Natural killer cell (primary cell): Measurements from ENCODE around the gene TSPAN2. TPM values are rescaled to one million over a fixed set of nuclear protein-coding genes. Genes with fewer than 3 reads are reported as not detected.

Experiments used
- ATAC-seq, 3 donors: fragments of 150-1000 bp in 2 of 3; fragments of 200-7000 bp in 1 of 3; cut with Tn5 transposase; 1 replicate in 1 of 3; 2 replicates in 2 of 3; pipeline ENCODE4 v1.10.0; 2021; ENCODE audit warnings: mild to moderate bottlenecking in 2 of 3, moderate library complexity in 2 of 3
- DNase-seq, 2 donors: peaks; one replicate each; pipeline versions ENCODE4 v3.0.0 to v3.0.0-alpha.2; 2013 to 2021; ENCODE audit warnings: mixed read lengths in 1 of 2
- H3K27ac ChIP-seq: one replicate; pipeline ENCODE4 v1.5.1; 2013; ENCODE audit warnings: mild to moderate bottlenecking, low read length
- H3K27me3 ChIP-seq: one replicate; pipeline ENCODE4 v1.6.1; 2013; ENCODE audit warnings: low read length; ENCODE audit not compliant: control insufficient read depth, insufficient read depth
- H3K36me3 ChIP-seq: one replicate; pipeline ENCODE4 v1.6.1; 2013; ENCODE audit warnings: low read length; ENCODE audit not compliant: control insufficient read depth, insufficient read depth
- H3K4me1 ChIP-seq: one replicate; pipeline ENCODE4 v1.6.1; 2013; ENCODE audit warnings: low read length; ENCODE audit not compliant: control insufficient read depth, insufficient read depth
- H3K4me3 ChIP-seq: one replicate; pipeline ENCODE4 v1.5.1; 2013; ENCODE audit warnings: low read length
- H3K9me3 ChIP-seq: one replicate; pipeline ENCODE4 v1.6.1; 2013; ENCODE audit warnings: low read length; ENCODE audit not compliant: control insufficient read depth, insufficient read depth
- H3K27ac Mint-ChIP-seq, 2 donors: one replicate each; pipeline ENCODE4 v1.8.0; 2022; ENCODE audit warnings: mild to moderate bottlenecking in 2 of 2, mixed read lengths in 2 of 2, moderate library complexity in 1 of 2
- H3K27me3 Mint-ChIP-seq, 2 donors: one replicate each; pipeline ENCODE4 v1.8.0; 2022; ENCODE audit warnings: low read depth in 2 of 2, mixed read lengths in 2 of 2
- H3K36me3 Mint-ChIP-seq: one replicate; pipeline ENCODE4 v1.8.0; 2022; ENCODE audit warnings: mixed read lengths
- H3K4me1 Mint-ChIP-seq, 2 donors: one replicate each; pipeline ENCODE4 v1.8.0; 2022; ENCODE audit warnings: mixed read lengths in 2 of 2
- H3K4me3 Mint-ChIP-seq: one replicate; pipeline ENCODE4 v1.8.0; 2022; ENCODE audit warnings: mild to moderate bottlenecking, moderate library complexity, mixed read lengths
- H3K9me3 Mint-ChIP-seq, 2 donors: one replicate each; pipeline ENCODE4 v1.8.0; 2022; ENCODE audit warnings: mixed read lengths in 2 of 2
- WGBS: methylation state at CpG from one replicate; pipeline ENCODE4 v1.1.7; 2013; ENCODE audit warnings: missing lambda C conversion rate; ENCODE audit not compliant: insufficient coverage; 5-methylcytosine and 5-hydroxymethylcytosine counted together
- intact Hi-C: fragments of 100-400 bp; cut with micrococcal nuclease; formaldehyde crosslinking; loops from one replicate; pipeline ENCODE4 v1.14.2; 2022
- total RNA-seq, 4 donors: library from RNA; stranded (reverse); fragments of 120-200 nt in 1 of 4; gene quantifications; one replicate each; pipeline versions ENCODE4 v1.2.3 to v1.2.4, GENCODE V29; 2013 to 2022
- TF ChIP-seq, protein P1 (sequence below): fragments of 200-600 bp; IDR thresholded peaks from one replicate; pipeline ENCODE4 v1.8.0; 2022; ENCODE audit warnings: antibody characterized with exemption

Gene TSPAN2
- total RNA-seq, 3 donors from 2014 or later (not counting 1 experiment from before 2014, with no cell fraction given), result 17.1 to 41.4 (median 28.6) TPM

DNA sequence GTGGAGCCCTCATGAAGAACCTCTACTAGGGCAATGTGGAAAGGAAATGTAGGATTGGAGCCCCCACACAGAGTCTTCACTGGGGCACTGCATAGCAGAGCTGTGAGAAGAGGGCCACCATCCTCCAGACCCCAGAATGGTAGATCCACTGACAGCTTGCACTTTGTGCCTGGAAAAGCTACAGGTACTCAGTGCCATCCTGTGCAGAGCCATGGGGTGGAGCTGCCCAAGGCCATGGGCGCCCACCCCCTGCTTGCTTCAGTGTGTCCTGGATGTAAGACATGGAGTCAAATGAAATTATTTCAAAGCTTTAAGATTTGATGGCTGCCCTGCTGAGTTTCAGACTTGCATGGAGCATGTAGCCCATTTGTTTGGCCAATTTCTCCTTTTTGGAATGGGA lies 76.9 kb downstream of the TSPAN2 start:
- WGBS, result 91% methylated on average over 1 of the region's 1 CpG
- DNase-seq (no peak), ATAC-seq (no peak)
- peaks cover 0 to 3% of the 10 kb centered on the region in 2 donors for H3K9me3 Mint-ChIP-seq
- Histone ChIP-seq H3K4me1 (no peaks in the 10 kb centered on the region), H3K27ac (no peak overlapping the region), H3K27me3 (no peaks in the 10 kb centered on the region), H3K36me3 (no peaks in the 10 kb centered on the region), H3K9me3 (no peaks in the 10 kb centered on the region), H3K4me3 (no peak overlapping the region)
- H3K27me3 Mint-ChIP-seq, result peaks cover 7 to 9% of the 10 kb centered on the region in 2 donors
- no peak overlapping the region for H3K27ac Mint-ChIP-seq
- no peaks in the 10 kb centered on the region for H3K4me1 Mint-ChIP-seq
- H3K4me3 Mint-ChIP-seq, result no peak overlapping the region
- H3K36me3 Mint-ChIP-seq, result no peaks in the 10 kb centered on the region
- TF ChIP-seq, protein P1, sequence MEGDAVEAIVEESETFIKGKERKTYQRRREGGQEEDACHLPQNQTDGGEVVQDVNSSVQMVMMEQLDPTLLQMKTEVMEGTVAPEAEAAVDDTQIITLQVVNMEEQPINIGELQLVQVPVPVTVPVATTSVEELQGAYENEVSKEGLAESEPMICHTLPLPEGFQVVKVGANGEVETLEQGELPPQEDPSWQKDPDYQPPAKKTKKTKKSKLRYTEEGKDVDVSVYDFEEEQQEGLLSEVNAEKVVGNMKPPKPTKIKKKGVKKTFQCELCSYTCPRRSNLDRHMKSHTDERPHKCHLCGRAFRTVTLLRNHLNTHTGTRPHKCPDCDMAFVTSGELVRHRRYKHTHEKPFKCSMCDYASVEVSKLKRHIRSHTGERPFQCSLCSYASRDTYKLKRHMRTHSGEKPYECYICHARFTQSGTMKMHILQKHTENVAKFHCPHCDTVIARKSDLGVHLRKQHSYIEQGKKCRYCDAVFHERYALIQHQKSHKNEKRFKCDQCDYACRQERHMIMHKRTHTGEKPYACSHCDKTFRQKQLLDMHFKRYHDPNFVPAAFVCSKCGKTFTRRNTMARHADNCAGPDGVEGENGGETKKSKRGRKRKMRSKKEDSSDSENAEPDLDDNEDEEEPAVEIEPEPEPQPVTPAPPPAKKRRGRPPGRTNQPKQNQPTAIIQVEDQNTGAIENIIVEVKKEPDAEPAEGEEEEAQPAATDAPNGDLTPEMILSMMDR, result no peak
- intact Hi-C loops, result no loop called here

DNA sequence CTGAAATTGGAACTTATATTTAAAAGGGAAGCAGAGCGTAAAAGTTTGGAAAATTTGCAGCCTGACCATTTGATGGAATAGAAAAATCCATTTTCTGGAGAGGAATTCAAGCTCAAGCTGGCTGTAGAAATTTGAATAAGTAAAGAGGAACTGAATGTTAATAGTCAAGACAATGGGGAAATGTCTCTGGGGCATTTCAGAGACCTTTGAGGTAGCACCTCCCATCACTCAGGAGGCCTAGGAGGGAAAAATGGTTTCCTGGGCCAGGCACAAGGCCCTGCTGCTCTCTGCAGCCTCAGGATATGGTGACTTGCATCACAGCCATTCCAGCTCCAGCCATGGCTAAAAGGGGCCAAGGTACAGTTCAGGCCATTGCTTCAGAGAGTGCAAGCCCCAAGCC lies 77.3 kb downstream of the TSPAN2 start:
- no peak overlapping the region for H3K4me3 Mint-ChIP-seq
- peaks cover 0 to 2% of the 10 kb centered on the region in 2 donors for H3K9me3 Mint-ChIP-seq
- Histone ChIP-seq H3K4me1 (no peaks in the 10 kb centered on the region), H3K36me3 (no peaks in the 10 kb centered on the region), H3K27me3 (no peaks in the 10 kb centered on the region), H3K9me3 (no peaks in the 10 kb centered on the region), H3K4me3 (no peak overlapping the region), H3K27ac (no peak overlapping the region)
- H3K36me3 Mint-ChIP-seq, result no peaks in the 10 kb centered on the region
- TF ChIP-seq, protein P1, result no peak
- H3K4me1 Mint-ChIP-seq, result no peaks in the 10 kb centered on the region
- intact Hi-C loops, result no loop called here
- DNase-seq, result no peak
- WGBS, result 94% methylated on average over 1 of the region's 1 CpG
- peaks cover 5 to 9% of the 10 kb centered on the region in 2 donors for H3K27me3 Mint-ChIP-seq
- H3K27ac Mint-ChIP-seq, result no peak overlapping the region
- ATAC-seq, result no peak

DNA sequence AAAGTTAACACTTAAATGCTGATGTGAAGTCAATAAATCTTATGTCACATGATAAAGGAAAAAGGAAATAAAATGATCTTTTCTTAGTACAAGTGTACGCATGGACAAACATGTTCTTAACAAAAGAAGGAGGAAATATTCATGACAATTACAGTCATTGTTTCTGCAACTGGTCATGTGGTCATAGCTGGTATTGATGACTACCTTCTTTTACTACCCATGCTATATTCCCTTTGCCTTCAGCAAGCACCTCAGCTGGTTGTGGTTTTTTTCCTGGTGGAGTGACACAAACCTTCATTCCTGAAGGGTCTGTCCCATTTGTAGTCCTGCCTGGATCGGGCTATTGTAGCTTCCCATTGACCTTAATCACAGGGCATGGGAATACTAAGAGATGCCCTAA lies 83.1 kb downstream of the TSPAN2 start:
- TF ChIP-seq, protein P1, result no peak
- DNase-seq, result no peak
- Mint-ChIP-seq H3K36me3 (no peaks in the 10 kb centered on the region), H3K27ac (no peak overlapping the region), H3K9me3 (peaks cover 0 to 2% of the 10 kb centered on the region in 2 donors), H3K4me1 (no peaks in the 10 kb centered on the region), H3K27me3 (peaks cover 14 to 25% of the 10 kb centered on the region in 2 donors), H3K4me3 (no peak overlapping the region)
- Histone ChIP-seq H3K4me1 (no peaks in the 10 kb centered on the region), H3K4me3 (no peak overlapping the region), H3K27me3 (peaks cover 9% of the 10 kb centered on the region), H3K27ac (no peak overlapping the region), H3K36me3 (no peaks in the 10 kb centered on the region), H3K9me3 (no peaks in the 10 kb centered on the region)
- ATAC-seq, result no peak
- intact Hi-C loops, result no loop called here
- 69% methylated on average over 2 of the region's 2 CpGs for WGBS

Other genes with a start within 250 kb of the TSPAN2 start
- gene SYCP1, start 234.6 kb downstream of the TSPAN2 start, total RNA-seq, result not detected
- gene TSHB, start 59.7 kb downstream of the TSPAN2 start, total RNA-seq, result not detected
- not detected for gene NGF, start 248.7 kb upstream of the TSPAN2 start, total RNA-seq